GM15510 (cell line): ENCODE measurements around the gene HDAC9.

Experiments used
- POLR2A ChIP-seq: IDR thresholded peaks from 3 replicates; pipeline ENCODE4 v1.6.1; 2011; ENCODE audit warnings: borderline replicate concordance; ENCODE audit not compliant: insufficient read length; ENCODE audit errors: extremely low read depth

Gene HDAC9

DNA sequence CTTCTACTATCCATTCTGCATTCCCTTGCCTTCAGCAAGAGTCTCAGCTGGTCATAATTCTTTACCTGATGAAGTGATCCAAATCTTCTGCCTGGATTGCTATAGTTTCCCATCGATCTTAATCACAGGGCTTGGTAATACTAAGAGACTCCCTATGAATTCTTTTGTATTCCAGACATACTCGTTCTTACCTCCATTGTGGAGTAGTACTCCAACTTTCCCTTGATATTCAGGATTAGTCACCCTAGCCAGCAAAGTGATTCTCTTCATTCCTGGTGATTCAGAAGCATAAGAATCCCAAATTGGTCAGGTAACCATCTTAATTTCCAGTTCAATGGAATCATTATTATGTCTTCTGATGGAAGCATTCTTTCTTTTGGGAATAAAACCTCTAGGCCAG is 525.2 kb downstream of the HDAC9 start:
- no peak for TF ChIP-seq POLR2A

DNA sequence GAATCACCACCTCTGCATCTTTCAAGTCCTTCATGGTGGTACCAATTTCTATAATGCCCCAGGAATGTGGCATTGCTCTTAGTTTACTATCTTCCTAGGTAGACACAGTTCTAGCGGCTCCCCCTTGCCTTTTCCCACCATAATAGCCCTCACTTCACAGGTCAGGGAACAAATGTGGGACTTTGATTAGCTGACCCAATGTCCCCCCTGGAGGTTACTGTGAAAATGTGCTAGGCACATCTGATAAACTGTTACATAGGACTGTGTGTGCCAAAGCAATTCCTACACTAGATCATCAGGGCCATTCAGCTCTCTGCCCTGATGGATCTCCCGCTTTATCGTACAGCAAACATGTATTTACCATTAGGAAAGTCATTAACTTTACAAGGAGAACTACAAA is 527.9 kb downstream of the HDAC9 start:
- no peak for TF ChIP-seq POLR2A

DNA sequence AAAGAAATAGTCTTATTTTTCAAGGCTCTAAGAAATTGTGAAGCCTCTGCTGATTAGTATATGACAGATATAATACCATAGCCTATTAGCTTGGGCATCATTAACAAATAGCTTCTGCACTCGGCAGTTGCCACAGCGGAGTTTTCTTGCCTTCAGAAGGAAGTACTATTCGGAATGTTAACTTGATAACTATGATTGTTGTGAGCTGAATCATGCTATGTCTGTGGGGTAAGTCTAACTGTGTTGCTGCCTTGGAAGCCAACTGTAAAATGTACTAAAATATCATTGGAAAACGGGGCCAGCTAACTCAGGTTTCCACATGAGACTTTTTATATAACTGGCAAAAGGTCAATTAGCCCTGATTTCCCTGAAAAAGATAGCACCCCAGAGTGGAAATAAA is 528.7 kb downstream of the HDAC9 start:
- TF ChIP-seq POLR2A, result no peak

DNA sequence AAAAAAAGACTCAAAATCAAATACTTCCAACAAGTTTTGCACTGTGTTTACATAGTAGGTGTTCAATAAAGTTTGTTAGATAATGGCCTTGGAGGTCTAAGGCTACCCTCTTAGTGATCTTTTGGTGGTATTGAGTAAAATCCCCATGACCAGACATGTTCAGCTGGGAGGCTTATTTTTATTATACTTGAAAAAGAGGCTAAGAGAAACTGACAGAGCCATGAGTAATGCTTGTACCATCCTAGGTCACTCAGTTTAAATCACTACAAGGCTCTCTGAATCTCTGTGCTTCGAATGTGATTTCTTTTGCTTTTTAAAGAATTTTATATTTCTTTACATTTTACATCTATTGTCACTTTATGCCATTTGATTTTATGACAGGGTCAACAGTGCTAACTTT is 531.3 kb downstream of the HDAC9 start:
- TF ChIP-seq POLR2A, result no peak

DNA sequence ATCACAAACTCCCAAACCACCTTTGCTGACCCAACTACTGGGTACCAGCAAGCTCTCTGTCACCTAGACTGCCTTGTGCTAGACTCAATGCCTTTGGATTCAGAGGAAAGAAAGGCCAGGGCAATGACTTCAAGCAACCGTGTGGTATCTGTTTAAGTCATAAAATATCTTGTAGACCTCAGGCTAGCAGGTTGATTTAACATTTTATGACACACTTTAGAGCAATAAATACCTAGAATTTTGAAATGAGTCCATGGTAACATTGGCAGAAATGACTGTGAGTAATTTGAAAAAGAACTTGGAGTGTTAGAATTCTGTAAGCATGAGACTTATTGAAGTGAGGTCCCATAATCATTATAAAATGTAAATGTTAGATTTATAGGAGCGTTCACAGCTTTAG is 534.7 kb downstream of the HDAC9 start:
- TF ChIP-seq POLR2A, result no peak

DNA sequence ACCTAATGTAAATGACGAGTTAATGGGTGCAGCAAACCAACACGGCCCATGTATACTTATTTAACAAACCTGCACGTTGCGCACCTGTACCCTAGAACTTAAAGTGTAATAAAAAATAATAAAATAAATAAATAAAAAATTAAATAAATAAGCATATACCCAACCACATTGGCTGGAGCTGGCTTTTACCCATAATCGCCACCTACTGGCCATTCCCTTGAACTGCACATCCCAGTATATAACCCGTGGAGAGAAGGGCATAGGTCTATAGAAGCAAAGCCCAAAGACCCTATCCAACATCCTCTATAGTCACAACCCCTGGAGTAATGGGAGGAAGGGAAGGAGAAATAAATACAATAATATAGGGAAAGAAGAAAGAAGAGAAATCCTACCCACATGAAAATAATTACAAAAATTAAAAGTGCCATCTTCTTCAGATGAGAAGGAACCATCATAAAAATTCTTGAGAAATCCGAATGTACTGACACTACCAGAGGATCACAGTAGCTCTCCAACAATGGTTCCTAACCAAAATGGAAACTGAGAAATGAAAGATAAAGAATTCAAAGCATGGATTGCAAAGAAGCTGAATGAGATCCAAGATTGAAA is 556.3 kb downstream of the HDAC9 start:
- no peak for TF ChIP-seq POLR2A
